Measurements from ENCODE around the gene EFCAB11. TPM values are rescaled to one million over a fixed set of nuclear protein-coding genes. Genes with fewer than 3 reads are reported as not detected.

The EFCAB11 gene
- total RNA-seq, 1 experiment from 2014 or later: 36.2 TPM

DNA sequence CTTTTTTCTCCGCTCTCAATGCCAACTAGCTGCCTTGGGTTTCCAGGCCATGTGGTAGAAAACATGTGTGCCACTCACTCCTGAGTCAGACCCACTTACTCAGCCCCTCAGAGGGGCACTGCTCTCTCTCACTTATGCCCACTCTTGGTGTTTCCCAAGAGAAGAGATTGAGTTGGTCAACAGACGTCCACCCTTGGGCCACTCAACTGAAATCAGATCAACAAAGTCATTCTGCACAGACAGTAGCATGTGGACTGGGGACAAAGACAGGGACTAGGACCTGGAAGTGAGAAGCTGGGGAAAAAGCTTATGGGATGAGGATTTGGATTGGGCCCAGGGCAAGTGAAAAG is 161.2 kb downstream of the EFCAB11 start:
- peaks cover 9% of the 10 kb centered on the region for H3K9me3 Mint-ChIP-seq (ENCODE audit: unreplicated experiment)
- H3K4me3 ChIP-seq (ENCODE audit: low read depth, low read length): no peak overlapping the region
- ChIA-PET POLR2A (no interaction called here), CTCF (no interaction called here)
- intact Hi-C loops (cut with micrococcal nuclease; ENCODE audit: unreplicated experiment): no loop called here
- DNase-seq: no peak
- H3K27me3 ChIP-seq (replicated peaks; ENCODE audit: control insufficient read depth, insufficient read depth, low read length): no peaks in the 10 kb centered on the region
- BruUV-seq (replicated peaks): no TSS peak
- peaks cover 11% of the 10 kb centered on the region for H3K4me1 Mint-ChIP-seq (ENCODE audit: low read depth, unreplicated experiment)
- H3K27me3 Mint-ChIP-seq (ENCODE audit: insufficient read depth, unreplicated experiment): no peaks in the 10 kb centered on the region
- no peaks in the 10 kb centered on the region for H3K9me3 ChIP-seq
- no peak overlapping the region for H3K27ac Mint-ChIP-seq (ENCODE audit: unreplicated experiment)
- peaks cover 3% of the 10 kb centered on the region; the same call in 1 of the 2 replicates for H3K36me3 ChIP-seq (ENCODE audit: control insufficient read depth, insufficient read depth, low read length)
- no peaks in the 10 kb centered on the region for H3K4me1 ChIP-seq
- TF ChIP-seq, protein P1, sequence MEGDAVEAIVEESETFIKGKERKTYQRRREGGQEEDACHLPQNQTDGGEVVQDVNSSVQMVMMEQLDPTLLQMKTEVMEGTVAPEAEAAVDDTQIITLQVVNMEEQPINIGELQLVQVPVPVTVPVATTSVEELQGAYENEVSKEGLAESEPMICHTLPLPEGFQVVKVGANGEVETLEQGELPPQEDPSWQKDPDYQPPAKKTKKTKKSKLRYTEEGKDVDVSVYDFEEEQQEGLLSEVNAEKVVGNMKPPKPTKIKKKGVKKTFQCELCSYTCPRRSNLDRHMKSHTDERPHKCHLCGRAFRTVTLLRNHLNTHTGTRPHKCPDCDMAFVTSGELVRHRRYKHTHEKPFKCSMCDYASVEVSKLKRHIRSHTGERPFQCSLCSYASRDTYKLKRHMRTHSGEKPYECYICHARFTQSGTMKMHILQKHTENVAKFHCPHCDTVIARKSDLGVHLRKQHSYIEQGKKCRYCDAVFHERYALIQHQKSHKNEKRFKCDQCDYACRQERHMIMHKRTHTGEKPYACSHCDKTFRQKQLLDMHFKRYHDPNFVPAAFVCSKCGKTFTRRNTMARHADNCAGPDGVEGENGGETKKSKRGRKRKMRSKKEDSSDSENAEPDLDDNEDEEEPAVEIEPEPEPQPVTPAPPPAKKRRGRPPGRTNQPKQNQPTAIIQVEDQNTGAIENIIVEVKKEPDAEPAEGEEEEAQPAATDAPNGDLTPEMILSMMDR (IDR thresholded peaks at IDR 0.05; ENCODE audit: insufficient read depth in 1 of 2, low read depth in 1 of 2, low read length in 1 of 2, severe bottlenecking in 1 of 2, unreplicated experiment in 1 of 2): no peak
- no peak overlapping the region for H3K4me3 Mint-ChIP-seq (ENCODE audit: unreplicated experiment)
- no peaks in the 10 kb centered on the region for H3K36me3 Mint-ChIP-seq (ENCODE audit: insufficient read depth, unreplicated experiment)

DNA sequence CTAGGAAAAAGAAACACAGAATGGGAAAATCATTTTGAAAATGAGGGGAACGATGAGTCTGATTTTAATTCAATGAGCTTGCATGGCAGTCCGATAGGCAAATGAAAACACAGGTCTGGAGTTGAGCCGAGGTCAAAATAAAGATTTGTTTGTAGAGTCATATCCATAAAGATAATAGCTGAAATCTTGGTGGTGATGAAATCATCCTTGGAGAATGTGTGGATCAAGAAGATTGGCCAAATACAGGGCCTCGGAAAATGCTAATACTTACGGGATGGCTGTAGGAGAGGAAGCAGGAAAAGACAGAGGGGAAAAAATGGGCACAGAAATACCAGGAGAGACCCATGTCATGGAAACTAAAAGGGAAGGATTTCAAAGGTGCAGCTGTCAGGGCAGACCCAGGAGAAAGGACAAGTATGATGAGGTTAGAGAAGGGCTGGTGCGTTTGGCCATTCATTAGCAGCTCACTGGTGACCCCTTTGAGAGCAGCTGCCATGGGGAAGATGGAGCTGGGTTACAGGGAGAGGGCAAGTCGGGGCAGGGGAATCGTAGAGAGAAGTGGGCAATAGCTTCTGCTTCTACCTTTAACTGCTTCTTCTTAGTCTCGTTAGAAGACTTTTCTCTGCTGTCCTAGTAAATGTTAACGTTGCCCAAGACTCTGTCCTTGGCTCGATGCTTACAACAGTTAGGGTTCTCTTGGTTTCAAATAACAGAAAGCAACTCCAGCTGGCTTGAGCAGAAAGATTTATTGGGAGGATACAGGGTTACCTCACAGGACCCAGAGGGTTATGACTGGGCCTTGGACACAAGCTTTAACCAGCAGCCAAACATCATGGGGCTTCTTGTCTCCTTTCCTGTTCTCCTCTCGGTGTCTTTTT is 161.8 kb downstream of the EFCAB11 start:
- Mint-ChIP-seq H3K4me1 (ENCODE audit: low read depth, unreplicated experiment) (peaks cover 11% of the 10 kb centered on the region), H3K4me3 (ENCODE audit: unreplicated experiment) (no peak overlapping the region), H3K9me3 (ENCODE audit: unreplicated experiment) (peaks cover 9% of the 10 kb centered on the region), H3K27ac (ENCODE audit: unreplicated experiment) (peak overlapping the region; percentile 16), H3K27me3 (ENCODE audit: insufficient read depth, unreplicated experiment) (no peaks in the 10 kb centered on the region), H3K36me3 (ENCODE audit: insufficient read depth, unreplicated experiment) (no peaks in the 10 kb centered on the region)
- Histone ChIP-seq H3K36me3 (ENCODE audit: control insufficient read depth, insufficient read depth, low read length) (peaks cover 3% of the 10 kb centered on the region; the same call in 1 of the 2 replicates), H3K4me1 (no peaks in the 10 kb centered on the region), H3K9me3 (no peaks in the 10 kb centered on the region), H3K4me3 (ENCODE audit: low read depth, low read length) (no peak overlapping the region), H3K27me3 (replicated peaks; ENCODE audit: control insufficient read depth, insufficient read depth, low read length) (no peaks in the 10 kb centered on the region)
- ChIA-PET CTCF (no interaction called here), POLR2A (no interaction called here)
- no TSS peak for BruUV-seq (replicated peaks)
- no peak for DNase-seq
- intact Hi-C loops (cut with micrococcal nuclease; ENCODE audit: unreplicated experiment): no loop called here
- TF ChIP-seq, protein P1 (IDR thresholded peaks at IDR 0.05; ENCODE audit: insufficient read depth in 1 of 2, low read depth in 1 of 2, low read length in 1 of 2, severe bottlenecking in 1 of 2, unreplicated experiment in 1 of 2): no peak

DNA sequence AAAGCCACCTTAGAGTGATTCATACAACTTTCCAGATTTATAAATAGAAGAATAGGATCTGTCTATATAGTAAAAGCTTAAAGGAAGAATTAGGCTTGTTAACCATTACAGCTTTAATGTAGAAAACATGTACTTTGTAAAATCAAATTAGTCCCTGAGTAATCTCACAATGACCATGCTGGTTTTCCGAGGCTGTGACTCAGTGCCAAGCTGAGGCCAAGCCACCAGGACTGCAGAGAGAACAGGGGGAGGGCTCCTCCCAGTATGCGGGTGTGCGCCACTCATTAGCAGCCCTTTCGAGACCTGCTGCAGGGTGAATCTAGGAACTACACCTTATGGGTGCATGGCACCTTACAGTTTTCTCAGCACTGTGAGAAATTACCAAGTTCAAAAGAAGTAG is 167.0 kb downstream of the EFCAB11 start:
- TF ChIP-seq, protein P1 (IDR thresholded peaks at IDR 0.05; ENCODE audit: insufficient read depth in 1 of 2, low read depth in 1 of 2, low read length in 1 of 2, severe bottlenecking in 1 of 2, unreplicated experiment in 1 of 2): no peak
- BruUV-seq (replicated peaks): no TSS peak
- ChIA-PET POLR2A (no interaction called here), CTCF (no interaction called here)
- Mint-ChIP-seq H3K4me1 (ENCODE audit: low read depth, unreplicated experiment) (peaks cover 8% of the 10 kb centered on the region), H3K9me3 (ENCODE audit: unreplicated experiment) (peaks cover 9% of the 10 kb centered on the region), H3K27ac (ENCODE audit: unreplicated experiment) (no peak overlapping the region), H3K27me3 (ENCODE audit: insufficient read depth, unreplicated experiment) (no peaks in the 10 kb centered on the region), H3K4me3 (ENCODE audit: unreplicated experiment) (no peak overlapping the region), H3K36me3 (ENCODE audit: insufficient read depth, unreplicated experiment) (no peaks in the 10 kb centered on the region)
- intact Hi-C loops (cut with micrococcal nuclease; ENCODE audit: unreplicated experiment): no loop called here
- DNase-seq: no peak
- H3K4me3 ChIP-seq (ENCODE audit: low read depth, low read length): no peak overlapping the region
- H3K36me3 ChIP-seq (ENCODE audit: control insufficient read depth, insufficient read depth, low read length): no peaks in the 10 kb centered on the region
- H3K9me3 ChIP-seq: no peaks in the 10 kb centered on the region
- no peaks in the 10 kb centered on the region for H3K27me3 ChIP-seq (replicated peaks; ENCODE audit: control insufficient read depth, insufficient read depth, low read length)
- H3K4me1 ChIP-seq: no peaks in the 10 kb centered on the region
